ENCODE results near the gene GJD3. TPM values are rescaled to one million over a fixed set of nuclear protein-coding genes. Genes with fewer than 3 reads are reported as not detected.

GJD3 gene
- total RNA-seq, 1 donor from 2014 or later = not detected

GRCh38 chr17:40330850-40331470 is 33.6 kb downstream of the GJD3 start:
- Mint-ChIP-seq H3K36me3 (ENCODE audit: unreplicated experiment) (no peaks in the 10 kb centered on the region), H3K9me3 (ENCODE audit: unreplicated experiment) (no peaks in the 10 kb centered on the region), H3K27me3 (ENCODE audit: unreplicated experiment) (peaks cover 3% of the 10 kb centered on the region), H3K4me1 (ENCODE audit: low read depth, unreplicated experiment) (peaks cover 8% of the 10 kb centered on the region), H3K27ac (ENCODE audit: unreplicated experiment) (no peak overlapping the region), H3K4me3 (ENCODE audit: unreplicated experiment) (no peak overlapping the region)
- DNase-seq = no peak
- no peak for TF ChIP-seq CTCF (IDR thresholded peaks at IDR 0.05; ENCODE audit: partially characterized antibody, unreplicated experiment)

- no peak for TF ChIP-seq CTCF (IDR thresholded peaks at IDR 0.05; ENCODE audit: partially characterized antibody, unreplicated experiment)
- Mint-ChIP-seq H3K27ac (ENCODE audit: unreplicated experiment) (no peak overlapping the region), H3K4me1 (ENCODE audit: low read depth, unreplicated experiment) (peaks cover 8% of the 10 kb centered on the region), H3K27me3 (ENCODE audit: unreplicated experiment) (peaks cover 3% of the 10 kb centered on the region), H3K36me3 (ENCODE audit: unreplicated experiment) (no peaks in the 10 kb centered on the region), H3K9me3 (ENCODE audit: unreplicated experiment) (no peaks in the 10 kb centered on the region), H3K4me3 (ENCODE audit: unreplicated experiment) (no peak overlapping the region)
- no peak for DNase-seq
Measured at GRCh38 chr17:40329839-40330794, 34.4 kb downstream of the GJD3 start.

GRCh38 chr17:40328386-40328766 is 36.2 kb downstream of the GJD3 start:
- Mint-ChIP-seq H3K27ac (ENCODE audit: unreplicated experiment) (no peak overlapping the region), H3K27me3 (ENCODE audit: unreplicated experiment) (peaks cover 3% of the 10 kb centered on the region), H3K4me1 (ENCODE audit: low read depth, unreplicated experiment) (peaks cover 10% of the 10 kb centered on the region), H3K36me3 (ENCODE audit: unreplicated experiment) (no peaks in the 10 kb centered on the region), H3K9me3 (ENCODE audit: unreplicated experiment) (no peaks in the 10 kb centered on the region), H3K4me3 (ENCODE audit: unreplicated experiment) (no peak overlapping the region)
- TF ChIP-seq CTCF (IDR thresholded peaks at IDR 0.05; ENCODE audit: partially characterized antibody, unreplicated experiment) = no peak
- no peak for DNase-seq

GRCh38 chr17:40327735-40328385 is 36.7 kb downstream of the GJD3 start:
- peaks cover 3% of the 10 kb centered on the region for H3K27me3 Mint-ChIP-seq (ENCODE audit: unreplicated experiment)
- no peaks in the 10 kb centered on the region for H3K9me3 Mint-ChIP-seq (ENCODE audit: unreplicated experiment)
- no peak for TF ChIP-seq CTCF (IDR thresholded peaks at IDR 0.05; ENCODE audit: partially characterized antibody, unreplicated experiment)
- H3K4me3 Mint-ChIP-seq (ENCODE audit: unreplicated experiment) = no peak overlapping the region
- no peak overlapping the region for H3K27ac Mint-ChIP-seq (ENCODE audit: unreplicated experiment)
- DNase-seq = no peak
- H3K4me1 Mint-ChIP-seq (ENCODE audit: low read depth, unreplicated experiment) = peaks cover 15% of the 10 kb centered on the region
- H3K36me3 Mint-ChIP-seq (ENCODE audit: unreplicated experiment) = no peaks in the 10 kb centered on the region

Data from glutamatergic neuron (in vitro differentiated cells).